GM21515 (cell line): Measurements from ENCODE around the gene SPINK1.
"Not testable (repeated sequence)": the region's sequence is repeated elsewhere in the genome, so short reads cannot be mapped to it uniquely, and the experiment has no call there.

Experiments
- ATAC-seq: cut with Tn5 transposase; IDR thresholded peaks from one replicate; pipeline ENCODE4 v1.9.1; 2021; ENCODE audit not compliant: unreplicated experiment

Gene SPINK1

DNA sequence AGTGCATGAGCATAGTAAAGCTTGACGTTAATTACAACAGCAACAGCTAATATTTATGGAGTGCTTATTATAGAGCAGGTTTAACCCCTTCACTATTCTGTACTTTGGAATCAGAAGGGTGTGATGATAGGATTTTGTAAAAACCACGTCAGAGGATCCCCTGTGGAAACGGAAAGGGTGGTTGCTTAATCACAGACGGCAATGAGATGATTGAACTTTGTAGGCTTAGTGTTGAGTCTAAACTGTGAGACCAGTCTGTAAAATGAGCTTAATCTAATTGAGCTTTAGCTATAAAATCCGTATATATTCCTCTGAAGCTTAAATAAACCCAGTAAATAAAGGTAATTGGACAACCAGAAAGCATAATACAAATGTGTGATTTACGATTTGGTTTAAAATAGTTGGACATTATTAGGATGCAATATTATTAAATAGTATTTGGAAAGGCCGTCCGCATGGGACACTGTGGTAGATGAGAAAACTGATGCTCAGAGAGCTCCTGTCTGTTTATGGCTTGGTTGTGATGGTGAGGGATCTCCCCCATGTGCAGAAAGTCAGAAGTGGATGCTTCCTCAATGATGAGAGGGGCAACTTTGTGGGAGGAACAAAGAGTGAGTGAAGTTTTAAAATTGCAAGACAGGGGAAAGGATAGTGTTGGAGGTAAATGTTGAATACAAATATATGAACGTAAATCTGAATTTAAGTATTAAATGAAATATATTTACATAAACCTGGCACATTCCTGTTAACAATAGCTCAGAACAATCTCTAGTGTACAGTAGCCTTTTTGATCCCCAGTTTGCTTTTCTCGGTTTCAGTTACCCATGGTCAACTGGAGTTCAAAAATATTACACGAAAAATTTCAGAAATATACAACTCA is 23.7 kb upstream of the SPINK1 start:
- ATAC-seq: no peak

- no peak for ATAC-seq
Measured at GRCh38 chr5:147854331-147854730, 22.9 kb upstream of the SPINK1 start.

GRCh38 chr5:147853372-147853987 is 22.0 kb upstream of the SPINK1 start:
- ATAC-seq: no peak

DNA sequence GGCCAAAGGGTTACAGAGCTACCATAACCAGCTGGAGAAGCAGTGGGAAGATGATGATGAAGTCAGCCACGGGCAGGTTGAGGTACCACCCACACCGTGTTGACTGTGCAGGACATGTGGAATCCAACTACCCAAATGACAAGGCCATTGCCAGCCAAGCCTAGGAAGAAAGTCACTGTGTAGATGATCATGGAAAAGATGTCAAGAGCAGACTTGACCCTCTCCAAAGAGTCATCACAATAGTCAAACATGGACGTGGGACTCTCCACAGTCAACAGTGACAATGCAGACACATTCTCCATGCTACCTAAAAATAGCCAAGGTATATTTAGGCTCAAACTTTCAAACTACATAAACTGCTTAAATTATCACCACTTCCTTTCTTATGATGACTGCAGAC is 20.9 kb upstream of the SPINK1 start:
- ATAC-seq: no peak

GRCh38 chr5:147851578-147851977 is 20.1 kb upstream of the SPINK1 start:
- no peak for ATAC-seq

DNA sequence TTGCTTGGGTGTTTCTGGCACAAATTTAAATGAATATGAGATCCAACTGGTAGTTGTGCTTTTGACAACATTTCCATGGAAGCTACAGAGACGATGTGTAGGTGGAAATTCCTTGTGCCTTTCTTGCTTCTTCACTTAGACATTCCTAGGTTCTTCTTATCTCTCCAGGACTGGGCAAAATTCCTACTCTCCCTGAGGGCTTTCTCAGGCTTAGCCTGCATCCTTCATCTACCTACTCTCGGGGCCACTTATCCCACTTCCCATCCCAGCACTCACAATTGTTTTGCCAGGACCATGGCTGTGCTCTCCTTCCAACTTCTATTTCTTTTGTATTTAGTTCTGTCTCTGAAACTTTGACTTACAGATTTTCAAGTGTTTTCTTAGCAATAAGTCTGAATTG is 17.8 kb upstream of the SPINK1 start:
- ATAC-seq: no peak

DNA sequence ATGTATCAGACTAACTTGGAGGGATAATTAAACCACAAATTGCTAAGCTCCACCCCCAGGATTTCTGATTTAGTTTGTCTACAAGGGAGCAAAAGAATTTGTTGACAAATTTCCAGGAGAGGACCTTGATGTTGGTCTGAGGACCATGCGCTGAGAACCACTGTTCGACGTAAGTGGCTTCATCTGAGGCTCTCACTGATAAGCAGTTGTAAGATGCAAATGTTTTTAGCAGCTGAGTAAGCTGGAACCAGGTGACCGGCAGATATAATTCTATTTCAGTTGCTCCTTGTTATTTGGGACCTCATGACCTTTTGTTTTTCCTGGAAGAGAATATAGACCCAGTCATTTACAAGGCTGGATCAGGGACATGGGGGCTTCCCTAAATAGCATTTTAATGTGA is 14.1 kb upstream of the SPINK1 start:
- ATAC-seq: no peak

DNA sequence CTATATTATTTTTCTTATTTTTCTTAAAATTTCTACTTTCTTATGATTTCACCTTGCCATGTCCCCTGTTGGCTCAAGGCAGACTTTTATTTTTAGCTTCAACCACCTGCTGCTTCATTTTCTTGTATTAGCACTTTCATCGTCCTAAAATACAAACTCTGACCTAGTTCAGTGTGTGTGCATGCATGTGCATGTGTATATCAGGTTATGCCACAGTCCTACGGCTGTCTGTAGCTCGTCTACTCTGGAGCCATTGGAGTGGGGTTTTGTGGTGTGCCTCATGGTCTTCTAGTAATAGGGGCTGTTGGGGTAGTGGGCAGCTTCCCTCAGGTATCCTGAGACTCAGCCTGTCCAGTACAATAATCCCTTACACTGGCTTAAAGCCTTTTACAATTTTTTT is 13.4 kb upstream of the SPINK1 start:
- no peak for ATAC-seq

DNA sequence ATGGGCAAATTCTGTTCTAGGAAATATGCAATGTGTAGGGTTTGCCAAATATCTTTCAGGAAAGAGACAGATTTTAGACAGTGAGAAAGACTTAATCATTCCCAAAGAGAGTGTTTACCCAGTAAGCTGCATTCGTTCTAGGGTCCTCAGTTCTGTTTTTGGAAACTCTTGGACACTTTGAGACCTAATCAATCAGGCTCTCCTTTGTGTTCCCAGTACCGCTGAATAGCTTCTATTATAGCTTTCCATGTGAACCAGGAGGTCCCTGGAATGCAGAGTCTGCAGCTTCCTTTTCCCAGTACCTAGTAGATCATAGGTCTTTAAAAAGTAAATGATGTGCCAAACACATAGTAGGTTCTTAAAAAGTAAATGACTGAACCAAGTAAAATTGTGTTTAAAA is 11.4 kb upstream of the SPINK1 start:
- ATAC-seq: no peak

DNA sequence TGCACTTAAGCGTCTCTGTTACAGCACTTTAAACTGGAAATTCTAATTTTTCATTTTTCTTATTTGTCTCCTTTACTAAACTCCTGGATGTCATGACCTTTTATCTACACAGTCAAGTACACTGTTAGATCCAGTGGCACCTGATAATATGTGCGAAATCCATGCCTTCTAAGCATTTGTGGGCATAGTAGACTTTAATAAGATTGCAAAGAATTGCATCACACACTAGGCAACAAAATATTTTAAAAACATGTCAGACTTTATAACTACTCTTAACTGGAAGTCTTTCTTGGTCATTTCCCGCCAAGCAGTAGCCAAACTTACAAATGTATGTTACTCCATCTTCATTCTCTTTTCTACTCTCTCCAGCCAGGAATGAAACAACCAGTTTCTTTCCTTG is 5.0 kb upstream of the SPINK1 start:
- ATAC-seq: no peak

DNA sequence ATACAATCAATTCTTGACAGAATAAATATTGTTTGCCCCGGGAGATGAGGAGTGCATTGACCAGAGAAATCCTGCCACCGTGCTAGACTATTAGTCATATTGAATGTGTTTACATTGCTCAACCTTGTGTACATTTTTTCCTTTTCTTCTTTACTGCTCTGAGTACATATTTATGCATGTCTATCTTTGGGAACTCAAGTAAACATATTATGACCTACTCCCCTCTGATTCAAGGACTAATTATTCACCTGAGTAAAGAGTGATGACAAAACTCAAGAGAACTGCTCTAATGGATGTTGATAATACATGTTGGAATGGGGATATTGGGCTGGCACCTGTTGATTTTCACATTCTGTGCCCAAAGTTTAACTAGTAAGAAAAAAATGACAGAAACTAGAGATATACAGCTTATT is 3.9 kb upstream of the SPINK1 start:
- no peak for ATAC-seq

DNA sequence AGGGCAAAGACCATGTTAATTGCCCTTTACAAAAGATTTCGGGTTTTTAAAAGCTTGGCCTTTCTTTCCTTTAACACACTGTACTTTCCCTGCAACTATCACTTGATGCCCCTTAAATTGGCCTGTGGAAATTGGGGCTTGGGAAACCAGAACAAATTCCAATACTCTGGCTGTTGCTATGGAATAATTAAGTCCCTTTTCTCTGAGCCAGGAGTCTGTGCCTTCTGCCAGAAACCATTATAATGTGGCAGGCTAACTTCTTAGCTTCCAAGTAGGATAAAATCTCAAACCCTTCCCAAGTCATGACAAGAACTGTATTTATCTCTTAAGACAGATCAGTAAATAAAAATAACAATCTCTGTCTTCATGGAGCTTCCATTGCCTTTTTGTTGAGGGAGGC is 1.1 kb upstream of the SPINK1 start:
- no peak for ATAC-seq

GRCh38 chr5:147830035-147830434 is 1.4 kb downstream of the SPINK1 start:
- ATAC-seq: no peak

DNA sequence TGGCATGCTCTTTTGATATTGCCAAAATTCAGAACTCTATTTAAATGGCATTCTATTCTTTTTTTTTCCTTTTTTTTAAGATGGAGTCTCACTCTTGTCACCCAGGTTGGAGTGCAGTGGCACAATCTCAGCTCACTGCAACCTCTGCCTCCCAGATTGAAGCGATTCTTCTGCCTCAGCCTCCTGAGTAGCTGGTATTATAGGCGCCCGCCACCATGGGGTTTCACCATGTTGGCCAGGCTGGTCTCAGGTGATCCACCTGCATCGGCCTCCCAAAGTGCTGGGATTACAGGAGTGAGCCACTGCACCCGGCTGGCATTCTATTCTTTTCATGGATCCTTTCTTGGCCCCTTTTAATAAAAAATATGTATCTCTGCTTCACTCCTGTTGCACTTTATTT is 4.5 kb downstream of the SPINK1 start:
- ATAC-seq: not testable (repeated sequence)

DNA sequence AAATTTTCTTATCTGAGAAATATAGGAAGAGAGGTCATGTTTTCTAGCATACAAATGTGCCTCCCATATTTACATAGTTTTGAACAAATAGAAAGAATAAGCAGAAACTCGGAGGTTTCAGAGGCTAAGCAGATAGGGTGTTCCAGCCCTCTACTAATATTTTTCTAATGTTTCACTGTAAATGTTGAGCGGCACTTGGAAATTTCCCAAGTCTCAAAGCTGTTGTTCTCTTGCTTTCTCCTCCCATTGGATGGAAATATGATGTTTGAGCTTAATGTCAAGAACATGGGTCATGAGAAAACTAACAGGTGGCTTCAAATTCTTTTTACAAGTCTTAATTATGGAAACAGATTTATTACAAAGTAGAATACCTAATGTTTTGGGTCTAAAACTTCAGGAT is 5.1 kb downstream of the SPINK1 start:
- no peak for ATAC-seq

DNA sequence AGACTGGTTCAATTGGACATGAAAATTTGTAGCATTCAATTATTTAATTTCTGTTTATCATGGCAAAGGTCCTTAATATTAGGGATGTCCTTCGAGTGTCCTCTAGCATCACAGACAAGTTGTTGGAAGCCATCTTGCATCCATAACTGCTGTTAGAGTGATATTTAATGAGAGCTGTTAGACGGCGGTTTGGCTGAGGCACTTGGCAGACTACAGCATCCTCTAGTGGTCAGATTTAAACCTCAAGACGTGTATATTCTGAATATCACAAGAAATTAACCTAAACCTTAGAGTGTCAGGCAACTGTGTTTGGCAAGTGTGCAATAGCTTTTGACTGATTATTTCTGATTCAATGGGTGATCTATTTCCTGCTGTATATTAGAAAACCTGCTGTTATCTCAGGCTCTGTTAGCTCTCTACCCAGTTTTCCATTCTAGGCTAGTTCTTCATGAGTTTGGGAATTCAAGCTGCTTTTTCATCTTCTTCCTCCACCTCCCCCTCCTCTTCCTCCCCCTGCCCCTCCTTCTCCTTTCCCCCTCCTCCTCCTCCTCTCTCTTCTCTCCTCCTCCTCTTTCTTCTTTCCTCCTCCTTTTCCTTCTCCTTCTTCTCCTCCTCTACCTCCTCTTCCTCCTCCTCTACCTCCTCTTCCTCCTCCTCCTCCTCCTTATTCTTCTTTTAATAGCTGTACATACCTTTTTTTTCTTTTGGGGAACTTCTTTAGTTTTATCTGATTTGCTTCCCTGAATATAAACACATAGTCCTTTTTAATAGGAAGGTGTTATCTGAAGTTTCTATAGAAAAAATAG is 8.6 kb downstream of the SPINK1 start:
- peak; percentile 90 for ATAC-seq

- not testable (repeated sequence) for ATAC-seq
Measured at GRCh38 chr5:147822222-147822621, 9.2 kb downstream of the SPINK1 start.

DNA sequence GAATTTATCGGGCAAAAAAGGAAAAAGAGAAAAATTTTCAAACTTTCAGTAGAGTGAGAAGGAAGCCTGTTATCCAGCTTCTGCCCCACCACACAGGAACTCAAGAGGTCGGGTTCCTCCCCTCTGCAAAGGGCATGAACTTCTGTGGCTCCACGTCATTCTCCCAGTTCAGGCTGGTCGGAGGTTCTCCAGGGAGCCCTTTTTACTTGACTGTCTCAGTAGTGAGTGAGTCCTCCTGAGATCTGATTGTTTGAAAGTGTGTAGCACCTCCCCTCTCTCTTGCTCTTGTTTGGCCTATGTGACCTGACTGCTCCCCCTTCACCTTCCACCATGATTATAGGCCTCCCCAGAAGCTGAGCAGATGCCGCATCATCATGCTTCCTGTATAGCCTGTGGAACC is 9.7 kb downstream of the SPINK1 start:
- no peak for ATAC-seq

DNA sequence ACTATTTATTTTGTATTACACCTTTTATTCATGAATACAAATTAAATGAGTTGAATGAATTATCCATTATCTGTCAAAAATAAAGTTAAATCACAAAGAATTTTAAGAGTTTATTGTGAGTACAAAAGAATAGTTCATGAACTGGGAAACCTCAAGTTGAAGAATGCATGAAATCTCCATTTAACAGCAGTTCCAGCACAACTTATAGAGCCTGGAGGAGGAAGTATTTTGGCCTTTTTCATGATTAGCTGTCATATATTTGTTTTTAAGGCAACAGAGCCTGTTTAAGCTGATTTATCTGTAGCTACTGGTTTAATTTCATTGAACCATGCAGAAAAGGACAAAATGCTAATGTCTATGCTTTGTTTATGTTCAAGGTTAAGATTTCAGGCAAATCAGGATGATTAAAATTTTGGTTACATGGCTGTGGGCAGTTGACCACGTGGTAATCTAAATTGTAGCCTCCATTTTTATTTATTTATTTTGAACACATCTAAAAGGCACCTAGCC is 12.2 kb downstream of the SPINK1 start:
- ATAC-seq: no peak

GRCh38 chr5:147818290-147818689 is 13.2 kb downstream of the SPINK1 start:
- ATAC-seq: no peak

DNA sequence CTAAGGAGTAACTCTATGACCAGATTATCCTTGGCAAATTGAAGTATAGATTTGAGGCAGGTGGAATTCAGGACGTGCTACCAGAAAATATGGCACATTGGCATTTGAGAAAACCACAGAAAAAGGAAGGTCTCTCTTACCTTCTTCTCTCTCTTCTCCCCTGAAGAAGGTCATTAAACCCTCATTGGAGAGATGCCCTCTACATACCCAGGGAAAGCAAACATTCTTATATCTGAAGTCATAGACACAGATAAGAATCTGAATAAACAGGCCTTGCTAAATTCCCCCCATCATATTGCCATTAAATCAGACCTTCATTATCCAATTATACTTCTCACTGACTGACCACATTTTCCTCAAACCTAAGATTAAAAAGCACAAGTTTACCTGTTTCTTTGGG is 17.8 kb downstream of the SPINK1 start:
- no peak for ATAC-seq
